Renal pelvis (tissue), 4 donors: ENCODE data around the gene EML1. TPM values are rescaled to one million over a fixed set of nuclear protein-coding genes. Genes with fewer than 3 reads are reported as not detected.

ENCODE experiments used
- DNase-seq: peaks from one replicate; pipeline ENCODE4 v3.0.0-alpha.2; 2013
- polyA plus RNA-seq, 3 donors: library from polyadenylated mRNA; unstranded; fragments of 120-200 nt; gene quantifications; one replicate each; pipeline ENCODE4 v1.2.1, GENCODE V29; 2013; ENCODE audit not compliant: insufficient read length in 3 of 3

Gene EML1
- polyA plus RNA-seq, 3 donors: 32.4 to 40.3 (median 33.6) TPM

GRCh38 chr14:99961826-99962518, 168.8 kb downstream of the EML1 start:
- DNase-seq: no peak

- DNase-seq: no peak
Observed at GRCh38 chr14:99964979-99965378, 171.8 kb downstream of the EML1 start.

GRCh38 chr14:99966037-99966835, 173.0 kb downstream of the EML1 start:
- DNase-seq: no peak

- DNase-seq: peak; percentile 30
Observed at GRCh38 chr14:99966912-99967311, 173.7 kb downstream of the EML1 start.

GRCh38 chr14:99968191-99968920, 175.1 kb downstream of the EML1 start:
- no peak for DNase-seq

- DNase-seq: no peak
Observed at GRCh38 chr14:99968941-99969340, 175.7 kb downstream of the EML1 start.

- DNase-seq: no peak
Observed at GRCh38 chr14:99969673-99970322, 176.6 kb downstream of the EML1 start.

- peak; percentile 88 for DNase-seq
Observed at GRCh38 chr14:99971087-99971940, 178.1 kb downstream of the EML1 start.

GRCh38 chr14:99971941-99972747, 178.9 kb downstream of the EML1 start:
- no peak for DNase-seq

- no peak for DNase-seq
Observed at GRCh38 chr14:99972748-99973466, 179.7 kb downstream of the EML1 start.

GRCh38 chr14:99975190-99975589, 182.0 kb downstream of the EML1 start:
- DNase-seq: no peak

GRCh38 chr14:99976021-99976420, 182.8 kb downstream of the EML1 start:
- DNase-seq: no peak

- DNase-seq: no peak
Observed at GRCh38 chr14:99976681-99977080, 183.5 kb downstream of the EML1 start.

GRCh38 chr14:99980299-99980698, 187.1 kb downstream of the EML1 start:
- no peak for DNase-seq

GRCh38 chr14:99981806-99982205, 188.6 kb downstream of the EML1 start:
- no peak for DNase-seq

GRCh38 chr14:99982537-99983250, 189.5 kb downstream of the EML1 start:
- DNase-seq: peak; percentile 63

GRCh38 chr14:99983251-99984015, 190.2 kb downstream of the EML1 start:
- no peak for DNase-seq

- DNase-seq: no peak
Observed at GRCh38 chr14:99984036-99984435, 190.8 kb downstream of the EML1 start.
